H4 (cell line): ENCODE data around the gene PCSK6. TPM values are rescaled to one million over a fixed set of nuclear protein-coding genes. Genes with fewer than 3 reads are reported as not detected.
"Not testable (repeated sequence)": the region's sequence is repeated elsewhere in the genome, so short reads cannot be mapped to it uniquely, and the experiment has no call there.

Experiments used
- DNase-seq: peaks from one replicate; pipeline ENCODE4 v3.0.0-alpha.2; 2015; ENCODE audit warnings: low spot score
- total RNA-seq: library from RNA; depleted of rRNA; stranded (reverse); fragments of >200 nt; shearing (Covaris generic); gene quantifications from 2 replicates; pipeline ENCODE4 v1.2.3, GENCODE V29; 2014

The PCSK6 gene
- total RNA-seq, 1 experiment from 2014 or later = not detected

- no peak for DNase-seq
Observed at GRCh38 chr15:101309436-101310160, 179.9 kb downstream of the PCSK6 start.

GRCh38 chr15:101308604-101309435 is 180.7 kb downstream of the PCSK6 start:
- no peak for DNase-seq

- DNase-seq = no peak
Observed at GRCh38 chr15:101307897-101308603, 181.5 kb downstream of the PCSK6 start.

- no peak for DNase-seq
Observed at GRCh38 chr15:101307048-101307896, 182.2 kb downstream of the PCSK6 start.

GRCh38 chr15:101306341-101307047 is 183.0 kb downstream of the PCSK6 start:
- DNase-seq = no peak

- no peak for DNase-seq
Observed at GRCh38 chr15:101305820-101306255, 183.7 kb downstream of the PCSK6 start.

- no peak for DNase-seq
Observed at GRCh38 chr15:101303408-101303807, 186.1 kb downstream of the PCSK6 start.

GRCh38 chr15:101296418-101297405 is 192.8 kb downstream of the PCSK6 start:
- no peak for DNase-seq

GRCh38 chr15:101295607-101296161 is 193.8 kb downstream of the PCSK6 start:
- no peak for DNase-seq

- DNase-seq = peak; percentile 93
Observed at GRCh38 chr15:101294731-101295606, 194.5 kb downstream of the PCSK6 start, which contains the start of gene SNRPA1. Gene SNRPA1 (minus strand): TSS chr15:101295248. CDS start chr15:101295178, 70 bp downstream.

- no peak for DNase-seq
Observed at GRCh38 chr15:101293122-101293521, 196.4 kb downstream of the PCSK6 start.

GRCh38 chr15:101288905-101289513 is 200.5 kb downstream of the PCSK6 start:
- DNase-seq = no peak

- DNase-seq = not testable (repeated sequence)
Observed at GRCh38 chr15:101287342-101287741, 202.2 kb downstream of the PCSK6 start.

GRCh38 chr15:101286471-101287114 is 202.9 kb downstream of the PCSK6 start:
- DNase-seq = no peak

GRCh38 chr15:101283931-101284330 is 205.6 kb downstream of the PCSK6 start:
- DNase-seq = no peak

GRCh38 chr15:101280007-101280406 is 209.5 kb downstream of the PCSK6 start:
- no peak for DNase-seq

GRCh38 chr15:101277943-101278564 is 211.5 kb downstream of the PCSK6 start:
- DNase-seq = no peak
